Fibroblast of lung (primary cell): ENCODE measurements around the gene PIP4P1. TPM values are rescaled to one million over a fixed set of nuclear protein-coding genes. Genes with fewer than 3 reads are reported as not detected.

Experiments
- DNase-seq, 2 donors: peaks; one replicate each; pipeline versions ENCODE4 v3.0.0 to v3.0.0-alpha.2; 2010; ENCODE audit warnings: low read depth in 2 of 2
- H2AFZ ChIP-seq: 2 replicates; pipeline ENCODE4 v1.5.1; 2012; ENCODE audit warnings: low read length, control low read depth, inconsistent platforms
- H3K27ac ChIP-seq: 2 replicates; pipeline ENCODE4 v1.5.1; 2011; ENCODE audit warnings: low read length, control low read depth; ENCODE audit not compliant: insufficient read depth
- H3K27me3 ChIP-seq: 2 replicates; pipeline ENCODE4 v1.5.1; 2011; ENCODE audit warnings: mild to moderate bottlenecking, low read length; ENCODE audit not compliant: control insufficient read depth, insufficient read depth
- H3K36me3 ChIP-seq: 2 replicates; pipeline ENCODE4 v1.5.1; 2011; ENCODE audit warnings: low read length; ENCODE audit not compliant: control insufficient read depth, insufficient read depth
- H3K4me1 ChIP-seq: 2 replicates; pipeline ENCODE4 v1.5.1; 2011; ENCODE audit warnings: low read length; ENCODE audit not compliant: control insufficient read depth, insufficient read depth; ENCODE audit errors: extremely low read depth
- H3K4me2 ChIP-seq: 2 replicates; pipeline ENCODE4 v1.5.1; 2011; ENCODE audit warnings: low read length, control low read depth; ENCODE audit not compliant: insufficient read depth; ENCODE audit errors: extremely low read depth
- H3K4me3 ChIP-seq, 4 experiments: fragments of 200-600 bp in 1 of 4; sonication (generic) in 1 of 4; replicated peaks in 1 of 4; 2 replicates each; pipeline ENCODE4 v1.5.1; 2011 to 2016; ENCODE audit warnings: low read length in 4 of 4, low read depth in 3 of 4, mild to moderate bottlenecking in 3 of 4, control low read depth in 2 of 4, inconsistent platforms in 1 of 4, mixed read lengths in 1 of 4; ENCODE audit not compliant: insufficient read depth in 1 of 4; ENCODE audit errors: control extremely low read depth in 1 of 4
- H3K79me2 ChIP-seq: 2 replicates; pipeline ENCODE4 v1.5.1; 2012; ENCODE audit warnings: mild to moderate bottlenecking, low read length, inconsistent platforms; ENCODE audit not compliant: control insufficient read depth, insufficient read depth
- H3K9ac ChIP-seq: 2 replicates; pipeline ENCODE4 v1.5.1; 2011; ENCODE audit warnings: mild to moderate bottlenecking, low read length, control low read depth; ENCODE audit not compliant: insufficient read depth
- H3K9me3 ChIP-seq: 2 replicates; pipeline ENCODE4 v1.5.1; 2012; ENCODE audit warnings: low read depth, low read length; ENCODE audit not compliant: control insufficient read depth, insufficient read depth
- H4K20me1 ChIP-seq: 2 replicates; pipeline ENCODE4 v1.5.1; 2011; ENCODE audit warnings: low read length; ENCODE audit not compliant: control insufficient read depth, insufficient read depth; ENCODE audit errors: extremely low read depth
- CTCF ChIP-seq, 2 donors: IDR thresholded peaks in 1 of 2; conservative IDR thresholded peaks in 1 of 2; 1 replicate in 1 of 2; 2 replicates in 1 of 2; pipeline ENCODE4 v1.5.1; 2011 to 2012; ENCODE audit warnings: low read length in 2 of 2, control low read depth in 1 of 2, inconsistent platforms in 1 of 2, low read depth in 1 of 2, mild to moderate bottlenecking in 1 of 2
- EZH2 ChIP-seq: IDR thresholded peaks from 2 replicates; pipeline ENCODE4 v1.5.1; 2012; ENCODE audit warnings: low read length, control low read depth, mild to moderate bottlenecking; ENCODE audit errors: missing control alignments
- polyA plus RNA-seq, 2 donors: library from polyadenylated mRNA; depleted of rRNA in 1 of 2; stranded (reverse) in 1 of 2; unstranded in 1 of 2; fragments of >200 nt; gene quantifications; 2 replicates each; pipeline ENCODE4 v1.2.1, GENCODE V29; 2011 to 2012; ENCODE audit warnings: missing spikeins in 1 of 2
- total RNA-seq: library from RNA; depleted of rRNA; stranded (reverse); fragments of >200 nt; gene quantifications from 2 replicates; pipeline ENCODE4 v1.2.1, GENCODE V29; 2014

Gene PIP4P1
- total and polyA plus RNA-seq, 2 donors (not counting 1 experiment from before 2014, with no cell fraction given): 30.9 to 34.9 TPM

GRCh38 chr14:20485900-20486299 is 24.7 kb upstream of the PIP4P1 start:
- no peaks in the 10 kb centered on the region for H3K27me3 ChIP-seq
- TF ChIP-seq CTCF (conservative IDR thresholded peaks at IDR 0.05 in 1 of 2, IDR thresholded peaks at IDR 0.05 in 1 of 2; ENCODE audit: low read depth in 1 of 2, low read length in 2 of 2) (no peak), EZH2 (no peak)

GRCh38 chr14:20482382-20482781 is 21.1 kb upstream of the PIP4P1 start:
- TF ChIP-seq EZH2: no peak
- TF ChIP-seq CTCF (conservative IDR thresholded peaks at IDR 0.05 in 1 of 2, IDR thresholded peaks at IDR 0.05 in 1 of 2; ENCODE audit: low read depth in 1 of 2, low read length in 2 of 2): no peak
- H3K79me2 ChIP-seq: no peaks in the 10 kb centered on the region
- DNase-seq: no peak
- H3K36me3 ChIP-seq: peaks cover 3% of the 10 kb centered on the region
- no peak overlapping the region for H3K27ac ChIP-seq
- H3K9ac ChIP-seq: no peak overlapping the region
- H4K20me1 ChIP-seq: no peaks in the 10 kb centered on the region
- H3K4me2 ChIP-seq: no peak overlapping the region
- no peaks in the 10 kb centered on the region for H3K4me1 ChIP-seq
- no peaks in the 10 kb centered on the region for H3K27me3 ChIP-seq
- no peak overlapping the region for H3K4me3 ChIP-seq
- no peak overlapping the region for H2AFZ ChIP-seq
- H3K9me3 ChIP-seq: no peaks in the 10 kb centered on the region

More at GRCh38 chr14:20485900-20486299, 24.7 kb upstream of the PIP4P1 start:
- no peaks in the 10 kb centered on the region for H3K79me2 ChIP-seq
- H3K4me3 ChIP-seq: no peak overlapping the region
- no peaks in the 10 kb centered on the region for H3K36me3 ChIP-seq
- no peak overlapping the region for H3K9ac ChIP-seq
- no peak for DNase-seq
- no peaks in the 10 kb centered on the region for H3K4me1 ChIP-seq
- H3K27ac ChIP-seq: no peak overlapping the region
- no peak overlapping the region for H2AFZ ChIP-seq
- H3K9me3 ChIP-seq: no peaks in the 10 kb centered on the region
- no peak overlapping the region for H3K4me2 ChIP-seq
- no peaks in the 10 kb centered on the region for H4K20me1 ChIP-seq

- TF ChIP-seq CTCF (conservative IDR thresholded peaks at IDR 0.05 in 1 of 2, IDR thresholded peaks at IDR 0.05 in 1 of 2; ENCODE audit: low read depth in 1 of 2, low read length in 2 of 2): no peak
- H3K4me3 ChIP-seq: no peak overlapping the region
- DNase-seq: no peak
- H4K20me1 ChIP-seq: no peaks in the 10 kb centered on the region
- peaks cover 5% of the 10 kb centered on the region for H3K36me3 ChIP-seq
- no peak overlapping the region for H3K4me2 ChIP-seq
- no peaks in the 10 kb centered on the region for H3K4me1 ChIP-seq
- H3K9me3 ChIP-seq: no peaks in the 10 kb centered on the region
- no peaks in the 10 kb centered on the region for H3K79me2 ChIP-seq
- H3K27ac ChIP-seq: no peak overlapping the region
- H2AFZ ChIP-seq: no peak overlapping the region
- H3K27me3 ChIP-seq: no peaks in the 10 kb centered on the region
- H3K9ac ChIP-seq: no peak overlapping the region
Measured at GRCh38 chr14:20478894-20479293, 17.7 kb upstream of the PIP4P1 start.
